ENCODE data around the gene MOG.
"Not testable (repeated sequence)": the region's sequence is repeated elsewhere in the genome, so short reads cannot be mapped to it uniquely, and the experiment has no call there.

The MOG gene

GRCh38 chr6:29641430-29642148 lies 15.3 kb upstream of the MOG start:
- no peak for DNase-seq (ENCODE audit: low spot score)

- peak; percentile 74 for DNase-seq (ENCODE audit: low spot score)
Observed at GRCh38 chr6:29647927-29648642, 8.8 kb upstream of the MOG start.

- peak; percentile 100 for DNase-seq (ENCODE audit: low spot score)
Observed at GRCh38 chr6:29649701-29650673, 6.9 kb upstream of the MOG start.

- peak; percentile 88 for DNase-seq (ENCODE audit: low spot score)
Observed at GRCh38 chr6:29651413-29652197, 5.3 kb upstream of the MOG start.

- DNase-seq (ENCODE audit: low spot score): no peak
Observed at GRCh38 chr6:29652198-29652584, 4.7 kb upstream of the MOG start.

- peak; percentile 84 for DNase-seq (ENCODE audit: low spot score)
Observed at GRCh38 chr6:29653452-29654038, 3.3 kb upstream of the MOG start.

GRCh38 chr6:29655658-29656057 lies 1.2 kb upstream of the MOG start:
- no peak for DNase-seq (ENCODE audit: low spot score)

GRCh38 chr6:29656157-29656556 lies 735 bp upstream of the MOG start:
- DNase-seq (ENCODE audit: low spot score): no peak

- DNase-seq (ENCODE audit: low spot score): no peak
Observed at GRCh38 chr6:29661071-29661470, 4.2 kb downstream of the MOG start.

- peak; percentile 93 for DNase-seq (ENCODE audit: low spot score)
Observed at GRCh38 chr6:29661502-29662141, 4.7 kb downstream of the MOG start.

- DNase-seq (ENCODE audit: low spot score): no peak
Observed at GRCh38 chr6:29663300-29664042, 6.6 kb downstream of the MOG start.

- no peak for DNase-seq (ENCODE audit: low spot score)
Observed at GRCh38 chr6:29665942-29666825, 9.3 kb downstream of the MOG start.

- DNase-seq (ENCODE audit: low spot score): no peak
Observed at GRCh38 chr6:29666826-29667130, 9.9 kb downstream of the MOG start.

GRCh38 chr6:29667158-29667557 lies 10.3 kb downstream of the MOG start:
- DNase-seq (ENCODE audit: low spot score): no peak

GRCh38 chr6:29671026-29671425 lies 14.1 kb downstream of the MOG start:
- DNase-seq (ENCODE audit: low spot score): no peak

GRCh38 chr6:29672116-29672515 lies 15.2 kb downstream of the MOG start:
- not testable (repeated sequence) for DNase-seq (ENCODE audit: low spot score)

- DNase-seq (ENCODE audit: low spot score): no peak
Observed at GRCh38 chr6:29673161-29673560, 16.3 kb downstream of the MOG start.

- DNase-seq (ENCODE audit: low spot score): no peak
Observed at GRCh38 chr6:29674008-29674407, 17.1 kb downstream of the MOG start.

- DNase-seq (ENCODE audit: low spot score): no peak
Observed at GRCh38 chr6:29675561-29675960, 18.7 kb downstream of the MOG start.

Measured in COLO829 (cell line).